ENCODE results near the gene EFTUD2. TPM values are rescaled to one million over a fixed set of nuclear protein-coding genes. Genes with fewer than 3 reads are reported as not detected.

The EFTUD2 gene
- total and polyA plus RNA-seq, 8 donors, result 15.9 to 176 (median 81.8) TPM

- intact Hi-C loops (cut with DNase I; ENCODE audit: low total_unique reads), result no loop called here
- peak in 1 of 2 donors; percentile 79 for DNase-seq
- peak overlapping the region in 2 of 5 donors; percentile 93 for H3K27ac ChIP-seq
- TF ChIP-seq POLR2AphosphoS5 (IDR thresholded peaks at IDR 0.05) (peak in 1 of 3 donors; percentile 30), POLR2A (IDR thresholded peaks at IDR 0.05) (no peak)
- peaks cover 0 to 10% (median 6%) of the 10 kb centered on the region in 4 donors for H3K36me3 ChIP-seq
- WGBS, 5 donors, result 21 to 39% (median 30%) methylated on average over 3 of the region's 3 CpGs
- H3K27me3 ChIP-seq, result no peaks in the 10 kb centered on the region
- H3K9me3 ChIP-seq, result no peaks in the 10 kb centered on the region
- no peak overlapping the region for H3K4me3 ChIP-seq
- H3K4me1 ChIP-seq, result peaks cover 31 to 50% (median 44%) of the 10 kb centered on the region in 4 donors
Observed at GRCh38 chr17:44900894-44901293, 1.6 kb upstream of the EFTUD2 start.

- intact Hi-C loops (cut with DNase I; ENCODE audit: low total_unique reads), result no loop called here
- TF ChIP-seq POLR2AphosphoS5 (IDR thresholded peaks at IDR 0.05), result no peak
- no peak for TF ChIP-seq CTCF (IDR thresholded peaks at IDR 0.05)
- no peak for TF ChIP-seq EP300 (IDR thresholded peaks at IDR 0.05)
- no peak for TF ChIP-seq POLR2A (IDR thresholded peaks at IDR 0.05)
- Histone ChIP-seq H3K27ac (peak overlapping the region; percentile 89 to 97 (median 93)), H3K36me3 (peaks cover 6 to 24% (median 20%) of the 10 kb centered on the region in 4 donors), H3K4me3 (peak overlapping the region; percentile 63 to 94 (median 84)), H3K27me3 (no peaks in the 10 kb centered on the region), H3K9me3 (no peaks in the 10 kb centered on the region), H3K4me1 (peaks cover 28 to 55% (median 40%) of the 10 kb centered on the region in 4 donors)
- 0 to 2% (median 0%) methylated on average over 7 of the region's 7 CpGs for WGBS, 5 donors
- no peak for DNase-seq
Observed at GRCh38 chr17:44898768-44899073, 524 bp downstream of the EFTUD2 start.

- H3K27ac ChIP-seq, result no peak overlapping the region
- no peak overlapping the region for H3K4me3 ChIP-seq
- 92 to 99% (median 96%) methylated on average over 4 of the region's 4 CpGs for WGBS, 5 donors
- no peaks in the 10 kb centered on the region for H3K27me3 ChIP-seq
- no peaks in the 10 kb centered on the region for H3K9me3 ChIP-seq
- no peak for DNase-seq
- intact Hi-C loops (cut with DNase I; ENCODE audit: low total_unique reads), result no loop called here
- peaks cover 13 to 47% (median 30%) of the 10 kb centered on the region in 4 donors for H3K4me1 ChIP-seq
- H3K36me3 ChIP-seq, result peaks cover 19 to 58% (median 53%) of the 10 kb centered on the region in 4 donors
- no peak for TF ChIP-seq EP300 (IDR thresholded peaks at IDR 0.05)
- no peak for TF ChIP-seq POLR2AphosphoS5 (IDR thresholded peaks at IDR 0.05)
- no peak for TF ChIP-seq POLR2A (IDR thresholded peaks at IDR 0.05)
- no peak for TF ChIP-seq CTCF (IDR thresholded peaks at IDR 0.05)
Observed at GRCh38 chr17:44894642-44895041, 4.6 kb downstream of the EFTUD2 start.

GRCh38 chr17:44892250-44892649 lies 7.0 kb downstream of the EFTUD2 start:
- Histone ChIP-seq H3K4me1 (peaks cover 0 to 41% (median 21%) of the 10 kb centered on the region in 4 donors), H3K4me3 (no peak overlapping the region), H3K9me3 (no peaks in the 10 kb centered on the region), H3K27ac (no peak overlapping the region), H3K27me3 (no peaks in the 10 kb centered on the region), H3K36me3 (peaks cover 19 to 80% (median 63%) of the 10 kb centered on the region in 4 donors)
- intact Hi-C loops (cut with DNase I; ENCODE audit: low total_unique reads), result no loop called here
- TF ChIP-seq POLR2A (IDR thresholded peaks at IDR 0.05), result no peak
- no peak for TF ChIP-seq CTCF (IDR thresholded peaks at IDR 0.05)
- no peak for TF ChIP-seq POLR2AphosphoS5 (IDR thresholded peaks at IDR 0.05)
- TF ChIP-seq EP300 (IDR thresholded peaks at IDR 0.05), result no peak
- no peak for DNase-seq

GRCh38 chr17:44889003-44889402 lies 10.2 kb downstream of the EFTUD2 start:
- no peaks in the 10 kb centered on the region for H3K27me3 ChIP-seq
- H3K4me1 ChIP-seq, result peaks cover 0 to 28% (median 8%) of the 10 kb centered on the region in 4 donors
- no peaks in the 10 kb centered on the region for H3K9me3 ChIP-seq
- intact Hi-C loops (cut with DNase I; ENCODE audit: low total_unique reads), result no loop called here
- peak overlapping the region in 1 of 5 donors; percentile 8 for H3K27ac ChIP-seq
- H3K36me3 ChIP-seq, result peaks cover 43 to 91% (median 78%) of the 10 kb centered on the region in 4 donors
- WGBS, 5 donors, result 81 to 88% (median 83%) methylated on average over 7 of the region's 7 CpGs
- H3K4me3 ChIP-seq, result no peak overlapping the region
- no peak for DNase-seq
- TF ChIP-seq POLR2AphosphoS5 (IDR thresholded peaks at IDR 0.05), result no peak
- TF ChIP-seq POLR2A (IDR thresholded peaks at IDR 0.05), result no peak
- TF ChIP-seq EP300 (IDR thresholded peaks at IDR 0.05), result no peak
- no peak for TF ChIP-seq CTCF (IDR thresholded peaks at IDR 0.05)

Data from stomach (tissue), 9 donors.